GM21786 (cell line): ENCODE results near the gene SLC29A2.

Experiments
- ATAC-seq: cut with Tn5 transposase; IDR thresholded peaks from one replicate; pipeline ENCODE4 v1.9.1; 2021; ENCODE audit not compliant: unreplicated experiment

The SLC29A2 gene, protein sequence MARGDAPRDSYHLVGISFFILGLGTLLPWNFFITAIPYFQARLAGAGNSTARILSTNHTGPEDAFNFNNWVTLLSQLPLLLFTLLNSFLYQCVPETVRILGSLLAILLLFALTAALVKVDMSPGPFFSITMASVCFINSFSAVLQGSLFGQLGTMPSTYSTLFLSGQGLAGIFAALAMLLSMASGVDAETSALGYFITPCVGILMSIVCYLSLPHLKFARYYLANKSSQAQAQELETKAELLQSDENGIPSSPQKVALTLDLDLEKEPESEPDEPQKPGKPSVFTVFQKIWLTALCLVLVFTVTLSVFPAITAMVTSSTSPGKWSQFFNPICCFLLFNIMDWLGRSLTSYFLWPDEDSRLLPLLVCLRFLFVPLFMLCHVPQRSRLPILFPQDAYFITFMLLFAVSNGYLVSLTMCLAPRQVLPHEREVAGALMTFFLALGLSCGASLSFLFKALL

DNA sequence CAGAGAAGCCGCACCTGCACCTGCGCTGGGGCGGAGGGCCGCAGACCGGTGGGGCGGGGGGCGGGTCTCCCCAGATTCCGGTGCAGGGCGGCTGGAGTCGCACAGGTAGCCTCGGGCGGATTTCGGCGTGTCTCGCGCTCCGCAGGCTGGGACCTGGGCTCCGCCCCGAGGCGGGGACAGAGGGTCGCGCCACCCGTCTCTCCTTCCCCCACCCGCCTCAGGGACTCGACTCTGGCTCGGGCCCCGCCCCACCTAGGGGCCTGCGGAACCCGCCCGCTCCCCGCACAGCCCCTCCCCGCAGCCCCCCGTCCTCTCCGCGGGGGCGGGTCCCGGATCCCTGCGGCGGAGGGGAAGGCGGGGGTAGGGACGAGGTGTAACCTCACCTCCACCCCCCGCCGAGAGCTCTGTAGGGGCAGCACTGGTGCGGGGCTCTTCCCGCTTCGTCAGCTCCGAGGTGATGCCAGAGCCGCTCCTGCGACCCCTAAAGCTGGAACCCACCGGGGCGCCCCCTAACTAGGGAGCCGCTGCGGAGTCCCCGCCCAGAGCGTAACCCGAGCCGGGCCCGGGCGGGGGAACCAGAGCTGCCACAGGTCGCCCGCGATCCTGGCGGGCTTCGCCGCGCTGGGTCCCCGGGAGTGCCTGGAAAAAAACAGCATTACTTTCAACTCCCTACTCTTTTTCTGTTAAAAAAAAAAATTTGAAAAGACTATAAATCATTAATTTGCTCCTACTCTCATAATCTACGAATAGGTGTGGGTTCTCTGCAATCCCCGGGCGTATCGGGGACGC lies at the start of gene SLC29A2:
Gene SLC29A2, minus strand, starts transcription at position 134 of the 789 bp plus-strand sequence. CDS start 169 bp downstream, outside the sequence.
- peak; percentile 68 for ATAC-seq

DNA sequence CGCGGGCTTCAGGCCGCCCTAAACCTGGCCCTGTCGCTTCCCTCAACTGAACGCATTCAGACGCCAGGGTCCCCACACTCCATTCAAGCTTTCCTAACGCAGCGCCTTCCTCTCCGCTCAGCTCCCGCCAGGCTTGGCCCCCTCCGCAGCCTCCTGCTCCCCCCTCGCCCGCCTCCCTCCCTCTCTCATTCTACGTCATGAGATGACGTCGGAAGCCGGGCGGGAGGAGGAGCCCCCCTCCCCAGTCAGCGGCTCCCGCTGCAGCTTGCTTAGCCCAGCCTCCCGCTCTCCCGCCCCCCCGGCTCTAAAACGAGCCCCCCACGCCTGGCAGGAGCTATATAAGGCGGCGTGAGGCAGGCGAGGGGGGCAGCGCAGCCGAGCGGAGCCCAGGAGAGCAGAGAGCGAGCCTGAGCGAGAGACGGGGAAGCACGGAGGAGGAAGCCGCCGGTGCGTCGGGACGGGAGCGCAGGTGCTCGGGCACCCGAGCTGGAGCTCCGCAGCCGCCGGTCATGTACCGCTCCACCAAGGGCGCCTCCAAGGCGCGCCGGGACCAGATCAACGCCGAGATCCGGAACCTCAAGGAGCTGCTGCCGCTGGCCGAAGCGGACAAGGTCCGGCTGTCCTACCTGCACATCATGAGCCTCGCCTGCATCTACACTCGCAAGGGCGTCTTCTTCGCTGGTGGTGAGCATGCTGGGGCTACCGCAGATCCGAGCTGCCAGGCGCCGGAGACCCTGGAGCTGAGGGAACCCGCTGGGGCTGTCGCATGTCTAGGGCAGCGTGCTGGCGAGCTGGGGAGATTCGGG lies 49.3 kb upstream of the SLC29A2 start, which contains the start of gene NPAS4:
Gene NPAS4, plus strand, starts transcription at position 365 of the 806 bp plus-strand sequence. Its CDS starts 145 bp downstream, at position 510.
- no peak for ATAC-seq

DNA sequence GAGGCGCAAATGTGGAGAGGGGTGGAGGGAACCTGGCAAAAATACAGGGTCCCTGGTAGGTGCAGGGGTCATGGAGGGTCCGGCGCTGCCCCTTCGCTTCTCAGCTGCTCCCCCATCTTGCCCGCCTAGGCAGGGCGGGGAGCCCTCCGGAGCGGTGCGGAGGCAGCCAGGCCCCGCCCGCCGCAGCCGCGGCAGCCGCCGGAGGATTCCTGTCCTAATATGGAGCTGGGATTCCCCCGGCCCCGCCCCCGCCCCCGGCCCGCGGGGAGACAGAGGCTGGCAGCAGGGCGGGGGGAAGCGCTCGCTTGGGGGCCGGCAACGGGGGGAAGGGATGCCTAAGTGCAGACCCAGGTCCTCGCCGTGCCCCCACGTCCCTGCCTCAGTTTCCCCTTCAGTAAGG lies 48.3 kb upstream of the SLC29A2 start:
- no peak for ATAC-seq

DNA sequence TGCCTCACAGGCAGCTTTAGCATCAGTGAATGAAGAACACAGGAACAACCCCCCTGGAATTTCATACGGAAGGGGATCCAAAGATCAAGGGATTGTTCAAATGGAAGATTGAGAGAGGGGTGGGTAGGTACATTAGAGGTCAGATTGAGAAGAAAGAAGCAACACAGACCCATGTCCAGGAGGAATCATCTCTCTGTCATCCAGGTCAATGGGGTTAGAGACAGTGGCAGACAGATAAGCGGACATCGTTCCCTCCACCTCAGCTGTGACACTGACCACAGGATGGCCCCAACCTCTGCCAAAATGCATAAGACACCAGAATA lies 47.4 kb upstream of the SLC29A2 start:
- ATAC-seq = no peak

DNA sequence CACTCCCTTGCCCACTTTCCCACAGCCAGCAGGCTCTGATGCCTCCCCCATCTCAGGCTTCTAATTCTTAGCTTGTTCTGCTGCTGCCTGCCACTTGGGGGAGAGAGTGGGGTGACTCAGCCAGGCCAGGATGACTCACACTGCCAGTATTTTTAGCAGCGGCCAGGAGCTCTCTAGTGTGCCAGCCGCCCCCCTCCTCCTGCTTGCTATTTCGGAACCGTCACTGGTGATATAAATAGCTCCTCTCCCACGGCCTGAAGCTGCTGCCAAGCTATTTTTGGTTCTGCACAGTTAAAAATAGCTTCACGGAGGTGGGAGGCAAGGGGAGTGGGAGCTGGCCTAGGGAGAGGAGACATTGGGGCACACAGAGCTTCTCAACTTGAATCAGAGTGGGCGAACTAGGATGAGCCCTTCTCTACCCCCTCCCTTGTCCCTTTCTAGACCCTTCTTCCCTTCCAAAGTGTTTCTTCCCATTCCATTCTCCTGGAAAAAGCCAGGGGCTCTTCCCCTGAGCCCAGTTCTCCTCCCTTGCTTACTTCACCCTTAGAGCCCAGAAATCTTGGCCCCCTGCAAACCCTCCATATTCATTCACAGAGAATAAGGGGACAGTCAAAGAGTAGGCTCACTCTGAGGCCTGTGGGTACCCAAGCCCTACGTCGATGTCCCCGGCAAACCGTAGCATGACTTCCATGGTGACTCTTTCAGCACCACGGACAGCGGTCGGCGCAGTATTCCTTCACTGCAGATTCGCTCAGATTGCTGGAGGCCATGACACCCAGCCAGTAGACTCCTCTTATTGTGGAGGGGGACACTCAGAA lies 46.8 kb upstream of the SLC29A2 start:
- ATAC-seq = peak; percentile 52

DNA sequence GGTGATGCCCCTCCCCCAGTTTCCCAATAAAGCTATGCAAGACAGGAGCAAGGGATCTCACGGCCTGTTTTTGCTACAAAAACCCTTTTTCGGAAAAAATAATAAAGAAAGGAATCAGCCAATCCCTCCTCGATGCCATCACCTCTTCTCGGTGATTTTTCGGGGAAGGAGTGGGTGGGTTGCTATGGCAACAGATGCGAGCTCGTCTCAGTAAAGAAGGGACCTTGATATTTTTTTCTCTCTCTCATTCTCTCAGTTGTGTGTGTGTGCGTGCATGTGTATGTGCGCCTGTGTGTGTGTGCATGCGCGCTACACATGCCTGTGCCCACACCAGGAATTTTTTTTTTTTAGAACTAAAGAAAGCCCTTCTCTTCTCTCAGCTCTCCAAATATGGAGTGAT lies 45.4 kb upstream of the SLC29A2 start:
- no peak for ATAC-seq

DNA sequence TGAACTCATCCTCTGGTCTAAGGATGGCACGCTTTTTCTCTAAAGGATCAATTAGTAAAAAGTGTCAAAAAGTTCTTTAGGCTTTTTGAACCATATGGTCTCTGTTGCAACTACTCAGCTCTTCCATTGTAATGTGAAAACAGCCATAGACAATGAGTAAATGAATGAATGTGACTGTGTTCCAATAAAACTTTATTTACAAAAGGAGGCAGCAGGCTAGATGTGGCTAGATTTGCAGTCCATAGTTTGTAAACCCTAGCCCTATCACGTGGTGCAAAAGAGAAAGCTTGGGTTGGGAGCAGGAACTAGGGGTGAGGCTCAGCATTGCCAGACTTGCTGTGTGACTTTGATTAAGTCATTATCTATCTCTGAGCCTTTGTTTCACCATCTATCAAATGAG lies 43.9 kb upstream of the SLC29A2 start:
- no peak for ATAC-seq

DNA sequence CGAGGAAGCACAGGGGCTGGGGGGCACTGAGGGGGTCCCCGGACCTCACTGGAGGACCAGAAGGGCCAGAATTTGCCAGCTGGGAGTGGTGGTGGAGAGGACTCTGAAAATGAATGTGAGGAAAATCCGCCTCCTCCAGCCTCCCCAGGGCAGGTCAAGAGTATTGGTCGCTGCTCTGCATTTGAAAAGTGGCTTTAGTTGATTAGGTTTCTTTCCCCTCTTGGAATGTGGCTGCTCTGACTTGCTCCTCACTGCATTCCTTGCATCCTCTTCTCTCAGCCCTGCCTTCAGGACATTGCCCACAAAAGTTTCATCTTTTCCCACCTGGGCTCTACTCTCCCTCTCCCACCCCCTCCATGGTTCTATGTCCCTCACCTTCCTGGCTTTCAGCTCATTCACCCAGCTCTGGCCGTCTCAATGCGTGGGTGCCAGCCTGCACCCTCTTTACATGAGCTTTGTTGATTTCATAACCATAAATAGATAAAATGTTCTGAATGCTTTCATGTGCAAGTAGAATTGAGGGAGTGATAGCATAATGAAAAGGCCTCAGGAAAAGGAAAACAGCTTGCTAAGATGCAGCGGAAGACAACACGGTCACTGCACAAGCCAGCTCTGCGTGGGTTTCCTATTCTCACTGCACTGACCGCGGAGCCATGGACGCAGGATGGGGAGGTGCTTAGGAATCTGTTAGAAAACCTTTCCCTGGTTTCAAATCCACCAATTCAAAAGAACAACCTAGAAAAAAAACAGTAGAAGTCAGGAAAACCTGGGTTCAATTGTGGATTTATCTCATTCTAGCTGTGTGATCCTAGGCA lies 42.8 kb upstream of the SLC29A2 start:
- ATAC-seq = no peak

DNA sequence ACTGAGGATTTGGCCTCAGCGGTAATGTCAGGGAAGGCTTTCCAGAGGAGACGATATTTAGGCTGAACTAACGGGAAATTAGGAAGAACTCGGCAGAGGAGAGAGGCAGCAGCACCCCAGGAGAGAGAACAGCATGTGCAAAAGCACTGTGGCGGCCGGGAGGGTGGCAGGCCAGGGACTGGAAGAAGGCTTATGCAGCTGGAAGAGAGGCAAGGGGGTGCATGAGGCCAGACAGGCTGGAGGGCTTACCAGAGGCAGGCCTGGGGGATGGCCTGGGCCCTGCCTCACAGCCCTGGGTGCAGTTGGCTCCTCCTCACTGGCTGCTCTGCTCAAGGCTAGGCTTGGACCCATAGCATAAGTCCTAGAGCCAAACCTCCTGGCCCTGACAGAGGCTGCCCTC lies 41.6 kb upstream of the SLC29A2 start:
- no peak for ATAC-seq

DNA sequence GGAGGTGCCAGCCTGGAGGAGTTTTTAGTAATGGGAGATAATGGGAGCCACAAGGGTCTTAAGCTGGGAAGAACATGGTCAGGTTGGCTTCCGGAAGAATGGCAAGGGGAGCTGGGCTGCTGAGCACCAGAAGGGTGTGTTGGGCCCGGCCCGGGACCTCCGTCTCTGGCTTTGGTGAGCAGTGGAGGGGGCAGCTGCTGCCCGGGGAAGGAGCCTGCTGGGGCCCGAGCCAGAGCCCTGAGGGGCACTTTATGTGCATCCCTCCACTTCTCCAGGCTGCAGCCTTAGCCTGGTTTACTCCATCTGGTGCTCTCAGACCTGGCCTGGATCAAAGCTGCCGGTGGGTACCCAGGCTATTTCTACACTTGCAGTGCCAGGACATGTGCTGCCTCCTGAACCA lies 40.5 kb upstream of the SLC29A2 start:
- no peak for ATAC-seq

DNA sequence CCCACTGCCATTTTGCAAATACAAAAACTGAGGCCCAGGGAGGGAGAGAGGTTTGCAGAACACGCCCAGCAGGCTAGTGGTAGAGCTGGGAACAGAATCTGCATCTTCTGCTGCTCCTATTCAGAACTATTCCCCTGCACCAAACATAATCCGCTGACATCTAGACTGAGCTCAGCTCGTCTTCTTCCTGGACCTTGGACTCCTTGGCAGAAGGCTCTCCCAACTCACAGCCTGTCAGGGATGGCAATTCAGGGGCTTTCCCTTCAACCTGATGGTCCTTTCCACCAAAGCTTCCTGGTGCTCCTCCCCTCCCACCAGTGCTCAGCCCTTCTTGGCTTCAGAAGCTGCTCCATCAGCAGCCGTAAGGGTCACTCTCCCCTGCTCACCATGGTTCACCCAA lies 39.8 kb upstream of the SLC29A2 start:
- no peak for ATAC-seq

DNA sequence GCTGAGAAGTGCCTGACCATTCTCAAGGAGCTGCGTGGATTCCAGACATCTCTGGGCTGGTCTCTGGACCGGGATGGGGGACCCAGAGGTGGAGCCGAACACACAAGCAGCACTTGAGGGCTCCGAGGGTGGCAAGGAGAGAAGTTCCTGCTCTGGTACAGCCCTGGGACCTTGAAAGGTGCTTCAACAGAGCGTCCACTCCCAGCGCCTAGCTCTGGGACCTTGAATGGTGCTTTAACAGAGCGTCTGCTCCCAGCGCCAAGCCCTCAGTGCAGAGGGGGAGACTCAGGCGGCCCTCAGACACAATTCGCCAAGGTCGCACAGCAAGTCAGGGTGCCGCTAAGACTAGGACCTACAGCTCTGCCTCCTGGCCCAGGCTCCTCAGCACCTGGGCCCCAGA lies 38.6 kb upstream of the SLC29A2 start:
- ATAC-seq = no peak

DNA sequence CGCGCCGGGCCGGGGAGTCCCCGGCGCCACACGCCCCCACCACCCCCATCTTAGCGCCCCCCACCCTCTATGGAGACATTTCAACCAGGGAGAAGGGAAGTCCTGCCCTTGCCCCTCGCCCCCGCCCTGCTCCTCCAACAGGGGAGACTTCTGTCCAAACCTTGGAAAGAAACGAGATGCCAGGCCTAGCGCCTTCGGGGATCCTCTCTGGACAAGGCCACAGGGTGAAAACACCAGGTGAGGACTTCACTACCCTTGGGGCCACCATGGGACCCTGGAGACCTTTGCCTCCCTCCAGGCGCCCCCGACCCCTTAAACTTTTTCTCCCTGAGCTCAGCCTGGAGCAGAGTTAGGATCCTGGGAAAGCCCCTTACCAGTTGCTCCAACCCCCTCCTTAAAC lies 37.7 kb upstream of the SLC29A2 start:
- no peak for ATAC-seq

DNA sequence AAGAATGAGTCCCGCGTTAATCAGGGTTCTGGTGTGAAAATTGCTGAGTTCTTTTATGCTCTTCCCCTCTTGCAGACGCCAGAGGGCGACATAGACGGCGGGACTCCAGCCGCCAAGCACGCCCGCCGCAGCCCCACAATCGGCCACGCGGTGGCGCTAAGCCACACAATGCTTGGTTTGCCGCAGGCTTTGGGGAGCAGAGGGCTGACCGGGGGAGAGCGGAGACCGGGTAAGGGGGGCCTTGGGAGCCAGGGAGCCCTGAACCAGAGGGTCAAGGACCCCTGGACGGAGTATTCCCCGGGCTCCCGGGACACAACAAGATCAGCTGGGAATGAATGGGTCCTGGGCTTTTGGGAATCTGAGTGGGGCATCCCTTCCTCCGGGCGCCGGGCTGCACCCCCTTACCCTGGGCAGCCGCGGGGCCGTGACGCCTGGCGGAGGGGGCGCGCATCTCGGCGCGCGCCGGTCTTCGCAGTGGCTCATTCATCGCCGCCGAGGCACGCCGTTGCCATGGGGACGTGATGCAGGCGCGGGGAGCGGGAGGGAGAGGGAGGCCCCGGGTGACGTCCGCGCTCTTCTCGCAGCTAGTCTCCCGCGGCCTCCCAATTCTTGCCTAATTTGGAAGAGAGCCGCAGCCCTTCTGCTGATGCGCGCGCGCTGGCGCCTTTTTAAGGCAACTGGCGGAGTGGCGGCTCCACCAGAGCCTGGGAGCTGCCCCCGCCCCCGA lies 37.1 kb upstream of the SLC29A2 start:
- ATAC-seq = no peak

DNA sequence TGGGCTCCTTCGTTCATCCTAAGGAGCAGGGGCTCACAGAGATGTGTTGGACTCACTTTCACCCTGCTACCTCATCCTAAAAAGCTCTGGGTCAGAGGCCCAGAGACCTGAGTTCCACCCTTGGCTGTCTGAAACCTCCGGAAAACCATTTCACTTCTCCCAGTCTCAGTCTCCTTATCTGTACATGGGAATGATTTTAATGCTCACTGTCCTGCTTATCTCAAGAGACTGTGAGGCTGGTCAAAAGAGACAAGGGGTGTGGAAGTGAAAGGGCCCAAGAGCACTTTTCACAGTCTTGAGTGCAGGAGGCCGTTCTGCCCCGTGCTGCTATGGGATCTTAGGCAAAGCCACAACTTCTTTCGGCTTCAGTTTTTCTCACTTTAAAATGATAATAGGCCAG lies 36.1 kb upstream of the SLC29A2 start:
- ATAC-seq = no peak

DNA sequence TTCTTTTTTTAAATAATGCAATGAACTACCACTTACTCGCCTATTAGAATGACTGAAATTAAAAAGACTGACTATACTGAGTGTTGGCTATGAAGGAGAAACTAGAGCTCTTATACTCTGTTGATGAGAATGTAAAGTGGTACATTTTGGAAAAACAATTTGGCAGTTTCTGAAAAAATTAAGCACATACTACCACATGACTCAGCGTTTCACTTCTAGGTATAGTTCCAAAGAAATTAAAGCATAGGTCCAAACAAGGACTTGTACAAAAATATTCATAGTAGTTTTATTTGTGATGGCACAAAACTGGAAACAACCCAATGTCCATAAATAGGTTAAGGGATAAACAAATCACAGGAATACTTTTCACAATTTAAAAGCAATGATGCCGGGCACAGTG lies 22.4 kb upstream of the SLC29A2 start:
- ATAC-seq = no peak

DNA sequence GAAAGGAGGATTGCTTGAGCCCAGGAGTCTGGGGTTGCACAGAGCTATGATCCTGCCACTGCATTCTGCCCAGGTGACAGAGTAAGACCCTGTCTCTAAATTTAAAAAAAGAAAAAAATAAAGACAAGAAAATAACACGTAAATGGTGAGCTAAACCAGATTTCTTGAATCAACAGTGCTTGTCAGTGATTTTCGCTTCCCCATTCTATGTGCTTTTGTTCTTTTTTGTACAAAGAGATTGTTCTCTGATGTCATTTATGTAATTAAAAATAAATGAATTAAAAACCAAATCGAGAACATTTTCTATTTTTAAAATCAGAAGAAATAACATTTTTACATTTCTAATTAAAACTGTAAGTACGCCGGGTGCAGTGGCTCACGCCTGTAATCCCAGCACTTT lies 19.8 kb upstream of the SLC29A2 start:
- ATAC-seq = no peak

DNA sequence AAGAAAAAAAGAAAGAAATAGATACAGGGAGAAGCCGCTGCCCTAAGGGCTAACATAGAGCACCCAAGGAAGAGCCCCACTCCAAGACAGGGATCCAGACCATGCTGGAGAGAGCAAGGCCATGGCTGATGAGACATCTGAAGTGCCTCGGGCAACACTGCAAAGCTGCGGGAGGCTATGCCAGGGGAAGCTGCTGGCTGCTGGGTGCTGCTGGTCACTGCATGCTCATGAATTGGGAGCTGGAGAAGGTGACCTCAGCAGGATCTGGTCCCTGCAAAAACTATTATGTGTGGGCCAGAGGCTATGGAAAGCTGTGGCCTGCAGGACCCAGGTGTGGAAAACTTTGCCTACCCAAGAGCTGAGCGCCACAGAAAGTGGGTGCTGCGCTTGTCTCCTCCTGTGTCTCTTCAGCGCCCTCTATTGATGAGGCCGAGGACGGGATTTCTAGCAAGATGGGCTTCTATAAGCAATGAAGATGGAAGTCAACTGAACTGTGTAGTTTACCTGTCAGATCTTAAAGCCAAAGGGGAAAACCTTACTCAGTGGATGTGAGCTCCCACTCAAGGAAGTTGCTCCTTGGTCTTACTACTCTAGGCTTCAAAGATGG lies 17.3 kb upstream of the SLC29A2 start:
- ATAC-seq = no peak
